NB4 (cell line): ENCODE measurements around the gene LRRC39.

Experiments used
- POLR2A ChIP-seq: IDR thresholded peaks from 2 replicates; pipeline ENCODE4 v1.6.1; 2011; ENCODE audit warnings: mild to moderate bottlenecking; ENCODE audit not compliant: insufficient read length; ENCODE audit errors: extremely low read depth
- TF ChIP-seq, protein P1 (sequence below): IDR thresholded peaks from one replicate; pipeline ENCODE4 v1.5.1; 2012; ENCODE audit warnings: low read depth, low read length

GRCh38 chr1:100213141-100213540 lies 35.1 kb upstream of the LRRC39 start:
- no peak for TF ChIP-seq POLR2A
- TF ChIP-seq, protein P1, sequence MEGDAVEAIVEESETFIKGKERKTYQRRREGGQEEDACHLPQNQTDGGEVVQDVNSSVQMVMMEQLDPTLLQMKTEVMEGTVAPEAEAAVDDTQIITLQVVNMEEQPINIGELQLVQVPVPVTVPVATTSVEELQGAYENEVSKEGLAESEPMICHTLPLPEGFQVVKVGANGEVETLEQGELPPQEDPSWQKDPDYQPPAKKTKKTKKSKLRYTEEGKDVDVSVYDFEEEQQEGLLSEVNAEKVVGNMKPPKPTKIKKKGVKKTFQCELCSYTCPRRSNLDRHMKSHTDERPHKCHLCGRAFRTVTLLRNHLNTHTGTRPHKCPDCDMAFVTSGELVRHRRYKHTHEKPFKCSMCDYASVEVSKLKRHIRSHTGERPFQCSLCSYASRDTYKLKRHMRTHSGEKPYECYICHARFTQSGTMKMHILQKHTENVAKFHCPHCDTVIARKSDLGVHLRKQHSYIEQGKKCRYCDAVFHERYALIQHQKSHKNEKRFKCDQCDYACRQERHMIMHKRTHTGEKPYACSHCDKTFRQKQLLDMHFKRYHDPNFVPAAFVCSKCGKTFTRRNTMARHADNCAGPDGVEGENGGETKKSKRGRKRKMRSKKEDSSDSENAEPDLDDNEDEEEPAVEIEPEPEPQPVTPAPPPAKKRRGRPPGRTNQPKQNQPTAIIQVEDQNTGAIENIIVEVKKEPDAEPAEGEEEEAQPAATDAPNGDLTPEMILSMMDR: no peak
